ENCODE measurements around the gene TCF4.

- TF ChIP-seq CTCF (IDR thresholded peaks at IDR 0.05; ENCODE audit: insufficient read depth, low read length) (no peak), POLR2AphosphoS5 (IDR thresholded peaks at IDR 0.05; ENCODE audit: low read depth) (no peak), SPI1 (IDR thresholded peaks at IDR 0.05; ENCODE audit: borderline replicate concordance, low read depth) (no peak), REST (IDR thresholded peaks at IDR 0.05; ENCODE audit: insufficient replicate concordance, low read depth) (no peak)
Observed at GRCh38 chr18:55266981-55267380, 321.0 kb downstream of the TCF4 start.

Data from HL-60 (cell line).